Peyer's patch (tissue), 4 donors: ENCODE data around the gene REXO1. TPM values are rescaled to one million over a fixed set of nuclear protein-coding genes. Genes with fewer than 3 reads are reported as not detected.

Source experiments
- DNase-seq, 3 donors: peaks; one replicate each; pipeline ENCODE4 v3.0.0-alpha.2; 2017 to 2019
- H3K27ac ChIP-seq, 4 donors: fragments of 200-600 bp; sonication (generic); one replicate each; pipeline ENCODE4 v1.5.1; 2016 to 2019
- H3K27me3 ChIP-seq, 2 donors: fragments of 200-600 bp; sonication (generic); one replicate each; pipeline ENCODE4 v1.5.1; 2019
- H3K36me3 ChIP-seq, 3 donors: fragments of 200-600 bp; sonication (generic); one replicate each; pipeline ENCODE4 v1.5.1; 2016 to 2019
- H3K4me1 ChIP-seq, 4 donors: fragments of 200-600 bp; sonication (generic); one replicate each; pipeline ENCODE4 v1.5.1; 2016 to 2019
- H3K4me3 ChIP-seq, 4 donors: fragments of 200-600 bp; sonication (generic); 1 replicate in 3 of 4; 2 replicates in 1 of 4; pipeline ENCODE4 v1.5.1; 2016 to 2019; ENCODE audit warnings: mild to moderate bottlenecking in 1 of 4
- H3K9me3 ChIP-seq, 4 donors: fragments of 200-600 bp; sonication (generic); one replicate each; pipeline ENCODE4 v1.5.1; 2016 to 2019; ENCODE audit warnings: mild to moderate bottlenecking in 1 of 4
- POLR2A ChIP-seq, 2 donors: fragments of 450-650 bp; IDR thresholded peaks; one replicate each; pipeline ENCODE4 v1.5.1; 2017; ENCODE audit warnings: antibody characterized with exemption in 2 of 2, mild to moderate bottlenecking in 2 of 2, moderate library complexity in 2 of 2
- total RNA-seq, 4 donors: library from RNA; depleted of rRNA; stranded (reverse); fragments of >200 nt; gene quantifications; one replicate each; pipeline ENCODE4 v1.1.0, GENCODE V29; 2016
- TF ChIP-seq, protein P1 (sequence below), 6 experiments: fragments of 450-650 bp in 4 of 6; fragments of 200-600 bp in 2 of 6; sonication (generic) in 1 of 6; IDR thresholded peaks; one replicate each; pipeline ENCODE4 v1.5.1; 2017 to 2019; ENCODE audit warnings: antibody characterized with exemption in 6 of 6, mild to moderate bottlenecking in 3 of 6, moderate library complexity in 1 of 6

REXO1 gene, protein sequence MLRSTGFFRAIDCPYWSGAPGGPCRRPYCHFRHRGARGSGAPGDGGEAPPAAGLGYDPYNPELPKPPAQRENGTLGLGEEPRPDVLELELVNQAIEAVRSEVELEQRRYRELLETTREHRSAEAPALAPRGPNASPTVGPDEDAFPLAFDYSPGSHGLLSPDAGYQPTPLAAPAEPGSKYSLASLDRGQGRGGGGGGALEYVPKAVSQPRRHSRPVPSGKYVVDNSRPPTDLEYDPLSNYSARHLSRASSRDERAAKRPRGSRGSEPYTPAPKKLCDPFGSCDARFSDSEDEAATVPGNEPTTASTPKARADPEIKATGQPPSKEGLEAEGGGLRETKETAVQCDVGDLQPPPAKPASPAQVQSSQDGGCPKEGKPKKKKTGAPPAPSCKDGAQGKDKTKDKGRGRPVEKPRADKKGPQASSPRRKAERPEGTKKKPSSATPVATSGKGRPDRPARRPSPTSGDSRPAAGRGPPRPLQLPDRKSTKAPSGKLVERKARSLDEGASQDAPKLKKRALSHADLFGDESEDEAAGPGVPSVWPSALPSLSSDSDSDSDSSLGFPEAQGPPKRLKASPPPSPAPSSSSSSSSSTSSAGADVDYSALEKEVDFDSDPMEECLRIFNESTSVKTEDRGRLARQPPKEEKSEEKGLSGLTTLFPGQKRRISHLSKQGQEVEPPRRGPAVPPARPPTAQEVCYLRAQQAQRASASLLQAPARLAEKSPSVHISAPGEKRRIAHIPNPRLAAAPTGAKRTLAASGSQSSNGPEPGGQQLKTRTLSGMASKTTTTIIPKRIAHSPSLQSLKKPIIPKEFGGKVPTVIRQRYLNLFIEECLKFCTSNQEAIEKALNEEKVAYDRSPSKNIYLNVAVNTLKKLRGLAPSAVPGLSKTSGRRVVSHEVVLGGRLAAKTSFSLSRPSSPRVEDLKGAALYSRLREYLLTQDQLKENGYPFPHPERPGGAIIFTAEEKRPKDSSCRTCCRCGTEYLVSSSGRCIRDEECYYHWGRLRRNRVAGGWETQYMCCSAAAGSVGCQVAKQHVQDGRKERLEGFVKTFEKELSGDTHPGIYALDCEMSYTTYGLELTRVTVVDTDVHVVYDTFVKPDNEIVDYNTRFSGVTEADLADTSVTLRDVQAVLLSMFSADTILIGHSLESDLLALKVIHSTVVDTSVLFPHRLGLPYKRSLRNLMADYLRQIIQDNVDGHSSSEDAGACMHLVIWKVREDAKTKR
- total RNA-seq, result 100 to 1,000 TPM in 1 of 4 donors, 10 to 100 TPM in 3; 47.0 to 101 (median 57.2) TPM

DNA sequence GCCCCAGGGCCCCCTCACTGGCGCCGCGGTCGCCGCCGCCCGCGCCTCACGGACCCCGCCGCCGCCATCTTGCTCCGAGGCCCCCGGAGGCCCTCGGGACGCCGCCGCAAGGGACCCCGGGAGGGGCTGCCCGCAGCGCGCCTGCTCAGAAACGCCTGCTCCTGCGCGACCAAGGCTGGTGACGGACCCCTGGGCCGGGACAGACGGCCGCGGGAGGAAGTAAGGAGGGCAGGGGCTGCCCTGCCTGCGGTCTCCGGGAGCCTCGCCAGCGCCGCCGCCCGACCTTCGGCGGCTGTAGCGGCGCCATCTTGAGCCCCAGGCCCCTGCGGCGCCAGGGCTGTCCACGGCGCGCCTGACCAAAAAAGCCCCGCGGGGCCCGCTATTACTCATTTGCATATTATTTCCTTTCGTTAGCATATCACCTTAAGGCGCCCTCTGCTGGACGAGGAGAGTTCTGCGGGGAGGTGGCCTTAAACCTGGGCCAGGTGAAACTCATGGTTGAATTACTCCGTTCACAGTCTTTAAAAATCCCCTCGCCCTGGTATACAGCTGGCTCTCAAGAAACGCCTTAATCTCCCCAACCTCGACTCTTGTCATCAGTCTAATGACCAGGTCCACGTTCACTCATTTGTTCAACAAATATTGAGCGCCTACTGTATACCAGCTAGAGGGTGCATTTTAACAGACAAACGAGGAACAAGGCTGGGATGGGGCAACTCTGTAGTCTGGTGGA is at the start of gene REXO1:
Gene REXO1, minus strand, starts transcription at position 85 of the 733 bp plus-strand sequence. CDS start 125 bp downstream, outside the sequence.
- no peaks in the 10 kb centered on the region for H3K27me3 ChIP-seq
- no peaks in the 10 kb centered on the region for H3K9me3 ChIP-seq
- peak within 1 kb of the TSS; percentile 94 to 100 (median 100) for H3K4me3 ChIP-seq
- peaks cover 3 to 71% (median 39%) of the 10 kb centered on the region in 4 donors for H3K4me1 ChIP-seq
- no peaks in the 10 kb centered on the region for H3K36me3 ChIP-seq
- peak within 1 kb of the TSS; percentile 97 to 100 (median 99) for H3K27ac ChIP-seq
- DNase-seq, result peak; percentile 96 to 98 (median 97)
- peak; percentile 53 to 58 for TF ChIP-seq POLR2A (IDR thresholded peaks at IDR 0.05)
- TF ChIP-seq, protein P1, sequence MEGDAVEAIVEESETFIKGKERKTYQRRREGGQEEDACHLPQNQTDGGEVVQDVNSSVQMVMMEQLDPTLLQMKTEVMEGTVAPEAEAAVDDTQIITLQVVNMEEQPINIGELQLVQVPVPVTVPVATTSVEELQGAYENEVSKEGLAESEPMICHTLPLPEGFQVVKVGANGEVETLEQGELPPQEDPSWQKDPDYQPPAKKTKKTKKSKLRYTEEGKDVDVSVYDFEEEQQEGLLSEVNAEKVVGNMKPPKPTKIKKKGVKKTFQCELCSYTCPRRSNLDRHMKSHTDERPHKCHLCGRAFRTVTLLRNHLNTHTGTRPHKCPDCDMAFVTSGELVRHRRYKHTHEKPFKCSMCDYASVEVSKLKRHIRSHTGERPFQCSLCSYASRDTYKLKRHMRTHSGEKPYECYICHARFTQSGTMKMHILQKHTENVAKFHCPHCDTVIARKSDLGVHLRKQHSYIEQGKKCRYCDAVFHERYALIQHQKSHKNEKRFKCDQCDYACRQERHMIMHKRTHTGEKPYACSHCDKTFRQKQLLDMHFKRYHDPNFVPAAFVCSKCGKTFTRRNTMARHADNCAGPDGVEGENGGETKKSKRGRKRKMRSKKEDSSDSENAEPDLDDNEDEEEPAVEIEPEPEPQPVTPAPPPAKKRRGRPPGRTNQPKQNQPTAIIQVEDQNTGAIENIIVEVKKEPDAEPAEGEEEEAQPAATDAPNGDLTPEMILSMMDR (IDR thresholded peaks at IDR 0.05), result peak; percentile 88 to 98 (median 97)

DNA sequence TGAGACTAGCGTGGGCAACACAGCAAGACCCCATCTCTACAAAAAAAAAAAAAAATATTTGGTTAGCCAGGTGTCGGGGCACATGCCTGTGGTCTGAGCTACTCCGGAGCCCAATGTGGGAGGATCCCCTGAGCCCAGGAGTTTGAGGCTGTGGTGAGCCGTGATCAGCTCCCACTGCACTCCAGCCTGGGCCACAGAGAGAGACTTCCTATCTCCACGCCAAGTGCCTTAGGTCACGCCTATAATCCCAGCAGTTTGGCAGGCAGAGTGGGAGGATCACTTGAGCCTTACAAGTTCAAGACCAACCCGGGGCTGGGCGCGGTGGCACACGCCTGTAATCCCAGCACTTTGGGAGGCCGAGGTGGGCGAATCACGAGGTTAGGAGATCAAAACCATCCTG is 48.2 kb upstream of the REXO1 start:
- TF ChIP-seq POLR2A (IDR thresholded peaks at IDR 0.05), result no peak
- TF ChIP-seq, protein P1 (IDR thresholded peaks at IDR 0.05), result no peak
- no peaks in the 10 kb centered on the region for H3K27me3 ChIP-seq
- H3K27ac ChIP-seq, result peak overlapping the region in 3 of 4 donors; percentile 64 to 75 (median 68)
- DNase-seq, result no peak
- no peaks in the 10 kb centered on the region for H3K9me3 ChIP-seq
- no peaks in the 10 kb centered on the region for H3K36me3 ChIP-seq
- H3K4me1 ChIP-seq, result peaks cover 0 to 19% (median 14%) of the 10 kb centered on the region in 4 donors
- H3K4me3 ChIP-seq, result peak overlapping the region in 1 of 4 donors; percentile 6

DNA sequence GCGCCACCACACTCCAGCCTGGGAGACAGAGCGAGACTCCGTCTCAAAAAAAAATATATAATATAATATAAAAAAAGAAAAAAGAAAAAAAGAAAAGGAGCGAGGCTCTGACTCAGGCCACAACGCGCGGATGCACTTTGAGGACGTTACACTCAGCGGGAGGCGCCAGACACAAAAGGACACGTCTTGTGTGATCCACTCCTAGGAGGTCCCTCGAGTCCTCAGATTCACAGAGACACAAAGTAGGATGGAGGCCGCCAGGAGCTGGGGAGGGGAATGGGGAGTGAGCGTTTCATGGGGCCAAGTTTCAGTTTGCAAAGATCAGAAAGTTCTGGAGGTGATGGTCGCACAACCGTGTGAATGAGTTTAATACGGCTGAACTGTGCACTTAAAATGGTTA is 45.5 kb upstream of the REXO1 start:
- TF ChIP-seq, protein P1 (IDR thresholded peaks at IDR 0.05), result no peak
- TF ChIP-seq POLR2A (IDR thresholded peaks at IDR 0.05), result no peak
- DNase-seq, result no peak
- no peak overlapping the region for H3K4me3 ChIP-seq
- no peak overlapping the region for H3K27ac ChIP-seq
- no peaks in the 10 kb centered on the region for H3K9me3 ChIP-seq
- H3K27me3 ChIP-seq, result no peaks in the 10 kb centered on the region
- H3K36me3 ChIP-seq, result no peaks in the 10 kb centered on the region
- peaks cover 0 to 19% (median 14%) of the 10 kb centered on the region in 4 donors for H3K4me1 ChIP-seq

DNA sequence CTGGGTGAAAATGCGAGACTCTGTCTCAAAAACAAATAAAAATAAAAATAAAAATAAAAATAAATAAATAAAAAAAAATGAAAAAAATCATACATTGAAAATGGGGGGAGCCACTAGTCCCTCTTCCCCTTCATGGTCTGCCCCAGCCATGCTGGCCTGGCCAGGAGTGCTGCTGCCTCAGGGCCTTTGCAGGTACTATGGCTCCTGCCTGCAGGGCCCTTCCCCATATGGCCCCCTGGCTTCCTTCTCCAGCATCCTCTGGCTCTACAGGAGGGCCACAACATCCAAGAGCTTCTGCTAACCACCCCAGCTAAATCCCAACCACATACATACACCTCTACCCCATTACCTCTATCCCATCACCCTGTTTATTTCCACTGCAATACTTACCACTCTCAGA is 41.6 kb upstream of the REXO1 start:
- H3K27ac ChIP-seq, result no peak overlapping the region
- DNase-seq, result no peak
- no peaks in the 10 kb centered on the region for H3K36me3 ChIP-seq
- no peaks in the 10 kb centered on the region for H3K9me3 ChIP-seq
- no peak overlapping the region for H3K4me3 ChIP-seq
- peaks cover 0 to 4% (median under 1%) of the 10 kb centered on the region in 4 donors for H3K4me1 ChIP-seq
- TF ChIP-seq, protein P1 (IDR thresholded peaks at IDR 0.05), result no peak
- TF ChIP-seq POLR2A (IDR thresholded peaks at IDR 0.05), result no peak
- H3K27me3 ChIP-seq, result no peaks in the 10 kb centered on the region
